ENCODE measurements around the gene RBPJ.

Gene RBPJ

DNA sequence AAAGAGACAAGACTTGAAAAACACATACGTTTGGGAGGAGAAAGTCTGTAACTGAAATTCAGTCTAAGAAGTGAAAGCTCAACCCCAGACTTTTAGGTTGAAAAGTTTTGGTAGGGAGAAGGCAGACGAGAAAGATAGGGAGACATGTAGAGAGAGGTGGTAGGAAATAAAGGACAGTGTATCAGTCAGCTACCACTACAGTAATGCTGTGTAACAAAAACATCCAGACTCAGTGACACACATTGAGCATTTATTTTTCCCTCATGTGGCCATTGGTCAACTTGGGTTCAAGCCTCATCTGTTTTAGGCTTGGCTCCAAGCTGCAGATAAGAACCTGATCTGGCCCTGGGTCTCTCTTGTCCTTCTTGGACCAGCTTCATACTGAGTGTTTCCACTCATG lies 142.6 kb downstream of the RBPJ start:
- DNase-seq: no peak

DNA sequence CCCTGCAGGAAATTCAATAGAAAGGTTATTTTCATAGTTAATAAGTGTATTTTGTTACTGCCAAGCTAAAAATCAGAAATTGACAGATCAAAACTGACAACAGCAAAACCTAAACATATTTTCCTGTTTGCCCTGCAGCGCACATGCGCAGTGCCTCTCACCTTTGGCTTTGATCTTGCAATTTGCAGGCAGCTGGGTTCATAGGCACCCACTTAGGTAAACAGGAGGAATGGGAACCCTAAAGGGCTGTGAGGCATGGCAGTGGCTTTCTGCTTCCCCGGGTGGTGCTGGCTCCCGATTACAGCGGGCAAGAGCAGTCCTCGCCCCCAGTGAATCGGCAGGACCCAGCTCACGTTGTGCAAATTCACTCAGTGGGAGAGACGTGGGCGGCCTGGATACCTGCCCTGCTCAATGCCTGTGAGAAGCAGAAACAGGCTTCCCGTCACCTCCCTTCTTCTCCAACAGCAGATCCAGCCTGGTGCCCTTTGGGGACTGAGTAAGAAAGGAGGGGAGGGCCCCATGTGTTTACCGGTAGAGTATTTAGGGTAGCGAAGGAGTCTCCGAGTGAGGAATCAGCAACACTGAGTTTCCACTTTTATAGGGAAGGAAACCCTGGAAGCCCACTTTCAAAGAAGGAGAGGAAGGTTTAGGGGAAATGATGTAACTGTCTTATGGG lies 143.7 kb downstream of the RBPJ start:
- no peak for DNase-seq

DNA sequence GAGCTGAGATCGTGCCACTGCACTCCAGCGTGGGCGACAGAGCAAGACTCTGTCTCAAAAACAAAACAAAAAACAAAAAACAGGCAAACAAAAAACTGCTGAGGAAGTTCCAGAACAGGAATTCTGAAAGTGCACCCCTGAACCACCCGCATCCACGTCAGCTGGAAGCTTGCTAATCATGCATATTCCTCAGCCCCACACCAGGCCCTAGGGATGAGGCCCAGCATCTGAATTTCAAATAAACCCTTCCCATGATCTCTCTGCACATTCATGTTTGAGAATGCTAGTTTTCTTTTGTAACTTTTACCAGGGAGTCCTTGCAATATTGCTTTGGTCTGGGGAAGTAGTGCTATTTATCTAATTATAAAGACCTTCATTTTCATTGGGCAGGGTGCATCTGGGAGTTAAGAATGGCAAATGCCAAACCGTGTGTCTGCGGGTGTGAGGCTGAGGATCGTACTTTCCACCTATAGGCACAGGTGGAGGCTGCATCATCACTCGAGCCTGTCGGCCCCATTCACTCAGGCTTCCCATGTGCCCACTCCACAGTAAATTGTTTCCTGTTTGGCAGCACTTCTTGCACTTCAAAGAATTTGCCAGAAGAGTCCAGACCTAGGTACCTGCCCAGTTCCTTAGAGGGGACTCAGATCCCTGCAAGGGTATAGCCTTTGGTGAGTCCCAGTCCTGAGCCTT lies 145.9 kb downstream of the RBPJ start:
- DNase-seq: no peak

DNA sequence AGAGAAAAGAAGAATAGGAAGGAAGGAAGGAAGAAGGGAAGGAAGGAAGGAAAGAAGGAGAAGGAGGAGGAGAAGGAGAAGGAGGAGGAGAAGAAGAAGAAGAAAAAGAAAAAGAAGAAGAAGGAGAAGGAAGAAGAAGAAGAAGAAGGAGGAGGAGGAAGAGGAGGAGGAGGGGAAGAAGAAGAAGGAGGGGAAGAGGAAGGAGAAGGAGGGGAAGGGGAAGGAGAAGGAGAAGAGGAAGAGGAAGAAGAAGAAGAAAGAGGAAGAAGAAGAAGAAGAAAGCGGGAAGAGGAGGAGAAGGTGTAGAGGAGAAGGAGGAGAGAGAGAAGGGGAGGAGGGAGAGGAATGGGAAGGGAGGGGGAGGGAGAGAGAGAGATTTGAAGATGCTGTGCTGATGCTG lies 146.9 kb downstream of the RBPJ start:
- DNase-seq: no peak

- no peak for DNase-seq
Observed at GRCh38 chr4:26468283-26468949, 147.6 kb downstream of the RBPJ start.

DNA sequence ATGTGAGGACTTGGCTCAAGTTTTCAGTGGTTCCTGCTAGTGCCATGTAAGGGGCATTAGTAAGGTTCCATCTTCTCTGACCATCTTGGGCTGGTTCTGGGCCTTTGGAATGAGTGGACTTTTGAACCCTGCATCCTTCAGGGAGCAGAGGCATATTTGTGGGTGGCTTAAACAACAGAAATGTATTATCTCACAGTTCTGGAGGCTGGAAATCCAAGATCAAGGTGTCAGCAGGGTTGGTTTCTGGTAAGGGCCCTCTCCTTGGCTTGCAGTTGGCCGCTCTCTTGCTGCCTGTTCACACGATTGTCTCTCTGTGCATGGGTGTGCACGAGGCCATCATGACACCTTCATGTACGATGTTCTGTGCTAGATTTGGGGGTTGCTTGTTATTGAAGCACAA lies 148.2 kb downstream of the RBPJ start:
- DNase-seq: no peak

DNA sequence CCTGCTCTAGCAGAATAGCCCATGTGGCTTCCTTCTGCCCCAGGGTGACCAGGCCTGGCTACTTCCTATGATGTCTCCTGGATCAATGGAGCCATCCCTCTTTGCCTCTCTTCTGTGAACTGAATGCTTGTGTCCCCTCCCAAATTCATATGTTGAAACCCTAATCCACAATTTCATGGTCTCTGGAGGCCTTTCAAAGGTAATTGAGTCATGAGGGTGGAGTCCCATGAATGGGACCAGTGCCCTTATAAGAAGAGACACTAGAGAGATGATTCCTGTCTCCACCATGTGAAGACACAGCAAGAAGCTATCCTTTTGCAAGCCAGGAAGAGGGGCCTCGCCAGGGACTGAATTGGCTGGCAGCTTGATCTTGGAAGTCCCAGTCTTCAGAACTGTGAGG lies 151.1 kb downstream of the RBPJ start:
- no peak for DNase-seq

GRCh38 chr4:26473893-26474292 lies 153.1 kb downstream of the RBPJ start:
- DNase-seq: no peak

GRCh38 chr4:26474551-26474950 lies 153.7 kb downstream of the RBPJ start:
- DNase-seq: no peak

GRCh38 chr4:26475716-26476115 lies 154.9 kb downstream of the RBPJ start:
- no peak for DNase-seq

- DNase-seq: no peak
Observed at GRCh38 chr4:26476545-26476944, 155.7 kb downstream of the RBPJ start.

DNA sequence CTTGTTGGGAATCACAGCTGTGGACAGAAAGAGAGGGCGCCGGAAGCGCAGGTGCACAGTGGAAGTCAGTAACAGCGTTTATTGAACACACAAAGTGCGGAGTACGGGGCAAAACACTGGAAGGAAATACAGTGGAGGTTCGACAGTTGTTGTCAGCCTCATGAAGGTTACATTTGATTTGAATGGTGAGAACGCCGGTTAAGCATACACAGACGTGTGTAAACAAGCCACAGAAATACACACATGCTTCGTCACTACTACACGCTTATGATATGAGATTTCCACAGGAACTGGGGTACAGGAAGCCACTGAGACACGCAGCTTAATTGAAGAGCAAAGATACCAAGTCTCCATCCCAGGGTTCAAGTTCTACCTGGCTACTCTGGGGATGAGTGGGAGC lies 157.5 kb downstream of the RBPJ start:
- no peak for DNase-seq

DNA sequence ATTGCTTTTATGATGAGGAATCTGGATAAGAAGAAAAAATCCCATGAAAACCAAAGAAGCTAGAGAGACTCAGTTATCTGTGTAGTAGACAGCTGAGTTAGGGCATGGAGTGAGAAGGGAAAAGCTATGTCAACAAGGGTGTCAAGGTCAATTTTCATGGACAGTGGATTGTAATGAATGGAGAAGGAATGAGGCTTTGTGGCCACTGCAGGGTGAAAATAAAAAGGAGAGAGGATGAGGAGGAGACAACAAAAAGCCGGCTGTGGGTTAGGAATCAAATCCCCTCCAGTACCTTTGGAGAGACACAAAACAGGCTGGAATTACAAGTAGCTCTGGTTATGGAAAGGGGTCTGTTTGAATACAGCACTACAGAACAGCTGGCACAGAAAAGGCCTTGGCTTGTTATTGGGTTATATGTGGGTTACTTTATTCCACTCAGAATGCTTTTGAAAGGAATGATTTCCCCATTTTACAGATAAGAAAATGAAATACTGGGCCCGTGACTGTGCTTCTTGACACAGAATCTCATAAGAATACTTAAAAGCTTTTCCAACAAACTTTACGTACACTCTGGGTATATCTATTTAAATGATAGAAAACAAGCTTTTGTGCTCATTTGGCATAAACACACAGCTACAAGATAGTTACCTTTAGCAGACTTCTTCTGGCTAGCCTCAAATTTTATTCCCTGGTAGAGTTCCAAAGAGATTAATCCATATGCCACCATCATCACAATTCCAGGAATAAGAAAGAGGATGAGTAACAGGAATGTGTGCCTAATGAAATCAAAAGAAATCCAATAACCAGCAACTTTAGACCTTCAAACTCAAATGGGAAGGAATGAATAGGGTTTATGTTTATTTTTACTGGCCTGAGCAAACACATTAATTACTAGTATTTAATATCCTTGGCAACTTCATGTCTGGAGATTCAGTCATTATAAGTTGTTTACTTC lies 162.0 kb downstream of the RBPJ start:
- no peak for DNase-seq

DNA sequence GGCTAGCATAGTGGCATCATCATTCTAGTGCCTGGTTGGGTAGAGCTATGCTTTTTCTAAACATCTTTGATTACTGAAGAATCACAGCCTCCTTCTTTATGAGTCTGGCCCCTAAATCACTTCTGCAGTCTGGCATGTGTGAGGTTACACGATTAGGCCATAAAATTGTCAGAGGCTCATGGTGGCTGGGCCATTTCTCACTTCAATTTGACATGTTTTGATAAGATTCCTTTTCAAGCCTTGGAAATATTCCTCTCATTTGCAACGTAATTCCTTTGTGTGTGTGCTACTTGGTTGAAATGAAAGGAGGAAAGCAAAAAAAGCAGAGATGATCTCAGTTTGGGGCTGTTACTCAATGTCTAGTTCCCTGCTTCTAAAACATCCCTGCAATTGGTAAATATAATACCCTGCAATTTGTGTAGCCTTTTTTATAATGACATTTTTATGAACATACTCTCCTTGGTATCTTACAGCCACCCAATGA lies 163.3 kb downstream of the RBPJ start:
- no peak for DNase-seq

DNA sequence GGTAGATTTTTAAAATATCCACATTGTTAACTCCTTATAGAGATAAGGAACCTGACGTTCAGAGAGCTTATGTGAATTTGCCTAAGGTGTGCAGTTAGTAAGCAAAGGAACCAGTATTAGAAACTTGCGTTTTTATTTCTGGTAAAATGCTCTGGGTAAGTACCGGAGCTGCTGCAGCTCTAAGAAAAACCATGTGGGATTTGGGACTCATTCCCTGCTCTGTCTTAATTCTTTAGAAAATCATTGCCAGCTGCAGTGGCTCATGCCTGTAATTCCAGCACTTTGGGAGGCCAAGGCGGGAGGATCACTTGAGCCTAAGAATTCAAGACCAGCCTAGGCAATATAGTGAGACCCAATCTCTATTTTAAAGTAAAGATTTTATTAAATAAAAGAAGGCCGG lies 163.7 kb downstream of the RBPJ start:
- DNase-seq: no peak

All from activated gamma-delta T cell (primary cell).